Dermis microvascular lymphatic vessel endothelial cell (primary cell): Measurements from ENCODE around the gene WIZ. TPM values are rescaled to one million over a fixed set of nuclear protein-coding genes. Genes with fewer than 3 reads are reported as not detected.

ENCODE experiments used
- DNase-seq, 2 donors: peaks; one replicate each; pipeline versions ENCODE4 v3.0.0 to v3.0.0-alpha.2; 2010; ENCODE audit warnings: low read depth in 2 of 2
- total RNA-seq: library from RNA; depleted of rRNA; stranded (reverse); fragments of >200 nt; gene quantifications from 2 replicates; pipeline ENCODE4 v1.2.1, GENCODE V29; 2014

Gene WIZ
- total RNA-seq, 1 donor from 2014 or later = 4.4 TPM

- DNase-seq = no peak
These were observed 18.0 kb upstream of the WIZ start for GRCh38 chr19:15467734-15468214.

GRCh38 chr19:15466851-15467733 lies 17.3 kb upstream of the WIZ start:
- peak in 1 of 2 donors; percentile 95 for DNase-seq

- peak in 1 of 2 donors; percentile 48 for DNase-seq
These were observed 14.9 kb upstream of the WIZ start, which contains the start of gene RASAL3 for GRCh38 chr19:15464394-15465385. RASAL3 (minus strand) TSS chr19:15464544; CDS start chr19:15464358, 186 bp downstream.

- DNase-seq = peak in 1 of 2 donors; percentile 43
These were observed 14.2 kb upstream of the WIZ start for GRCh38 chr19:15463861-15464371.

- DNase-seq = no peak
These were observed 11.9 kb upstream of the WIZ start for GRCh38 chr19:15461694-15462093.

- no peak for DNase-seq
These were observed 8.1 kb upstream of the WIZ start for GRCh38 chr19:15457701-15458484.

GRCh38 chr19:15456871-15457700 lies 7.3 kb upstream of the WIZ start:
- DNase-seq = no peak

- DNase-seq = no peak
These were observed 6.7 kb upstream of the WIZ start for GRCh38 chr19:15456441-15456840.

GRCh38 chr19:15455996-15456395 lies 6.2 kb upstream of the WIZ start:
- no peak for DNase-seq

GRCh38 chr19:15453906-15454860 lies 4.4 kb upstream of the WIZ start:
- no peak for DNase-seq

GRCh38 chr19:15453091-15453578 lies 3.4 kb upstream of the WIZ start:
- peak in 1 of 2 donors; percentile 26 for DNase-seq

GRCh38 chr19:15452111-15453047 lies 2.6 kb upstream of the WIZ start:
- peak; percentile 77 to 93 for DNase-seq

GRCh38 chr19:15450528-15450890 lies 753 bp upstream of the WIZ start:
- DNase-seq = no peak

GRCh38 chr19:15448778-15449619 lies 757 bp downstream of the WIZ start:
- peak in 1 of 2 donors; percentile 29 for DNase-seq

GRCh38 chr19:15448044-15448777 lies 1.5 kb downstream of the WIZ start:
- DNase-seq = no peak

- DNase-seq = no peak
These were observed 2.7 kb downstream of the WIZ start for GRCh38 chr19:15447057-15447456.
